Measurements from ENCODE around the gene BEST2.
"Not testable (repeated sequence)": the region's sequence is repeated elsewhere in the genome, so short reads cannot be mapped to it uniquely, and the experiment has no call there.

BEST2 gene
- total RNA-seq: 0 reads per million in 2 donors

DNA sequence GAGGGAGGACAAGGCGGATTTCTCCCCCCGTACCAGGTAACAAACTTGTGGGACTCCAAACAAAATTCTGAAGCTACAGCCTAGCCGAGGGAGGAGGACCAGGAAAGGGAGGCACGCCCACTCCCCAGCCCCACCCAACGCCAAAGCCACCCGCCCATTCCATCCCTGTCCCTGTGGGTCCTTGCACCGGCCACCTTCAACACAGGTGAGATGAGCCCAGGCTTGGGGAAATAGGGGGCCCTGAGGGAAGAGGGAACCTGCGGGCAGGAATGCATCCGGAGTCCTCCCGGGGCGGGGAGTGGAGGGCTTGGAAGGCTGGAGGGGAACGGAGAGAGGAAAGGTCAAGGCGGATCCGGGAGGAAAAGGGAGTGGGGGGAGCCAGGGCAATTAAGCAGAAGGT lies at the start of gene BEST2:
TSS of gene BEST2 (plus strand) at position 157 of the 400 bp plus-strand sequence. CDS start 802 bp downstream, outside the sequence.
- no peak for DNase-seq

DNA sequence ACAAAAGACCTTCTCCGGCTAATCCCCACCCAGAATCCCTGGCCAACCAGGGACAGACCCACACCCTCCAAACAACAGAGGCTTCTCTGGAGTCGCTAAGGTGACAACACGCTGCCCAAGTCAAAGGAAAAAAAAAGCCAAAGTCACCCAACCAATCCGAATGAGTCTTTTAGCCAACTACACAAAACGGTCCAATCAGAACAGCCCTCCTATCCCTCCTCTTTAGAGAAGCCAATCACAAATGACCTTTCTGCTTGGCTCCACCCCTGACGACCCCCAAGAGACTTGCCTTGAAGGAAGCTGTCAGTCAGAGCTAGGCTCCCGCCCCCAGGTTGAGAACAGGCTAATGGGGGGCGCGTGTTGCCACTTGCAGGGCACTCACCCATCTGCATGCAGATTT lies 48.5 kb upstream of the BEST2 start:
- DNase-seq: no peak

DNA sequence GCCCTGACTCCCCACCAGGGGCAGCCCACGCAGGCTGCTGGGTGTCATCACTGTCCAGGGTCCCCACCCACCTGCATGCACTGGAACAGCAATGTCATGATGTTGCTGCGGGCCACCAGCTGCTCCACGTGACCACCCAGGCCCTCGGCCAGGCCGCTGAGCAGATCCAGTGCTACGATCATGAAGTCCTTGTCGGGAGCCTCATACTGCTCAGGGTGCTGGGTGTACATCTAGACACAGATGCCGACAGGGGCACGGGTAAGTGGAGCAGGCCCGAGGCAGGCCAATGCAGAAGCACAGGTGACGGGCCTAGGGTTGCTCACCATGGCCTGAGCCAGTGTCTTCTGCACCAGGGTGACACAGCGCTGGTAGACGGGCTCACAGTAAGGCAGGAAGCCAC lies 46.4 kb upstream of the BEST2 start:
- no peak for DNase-seq

DNA sequence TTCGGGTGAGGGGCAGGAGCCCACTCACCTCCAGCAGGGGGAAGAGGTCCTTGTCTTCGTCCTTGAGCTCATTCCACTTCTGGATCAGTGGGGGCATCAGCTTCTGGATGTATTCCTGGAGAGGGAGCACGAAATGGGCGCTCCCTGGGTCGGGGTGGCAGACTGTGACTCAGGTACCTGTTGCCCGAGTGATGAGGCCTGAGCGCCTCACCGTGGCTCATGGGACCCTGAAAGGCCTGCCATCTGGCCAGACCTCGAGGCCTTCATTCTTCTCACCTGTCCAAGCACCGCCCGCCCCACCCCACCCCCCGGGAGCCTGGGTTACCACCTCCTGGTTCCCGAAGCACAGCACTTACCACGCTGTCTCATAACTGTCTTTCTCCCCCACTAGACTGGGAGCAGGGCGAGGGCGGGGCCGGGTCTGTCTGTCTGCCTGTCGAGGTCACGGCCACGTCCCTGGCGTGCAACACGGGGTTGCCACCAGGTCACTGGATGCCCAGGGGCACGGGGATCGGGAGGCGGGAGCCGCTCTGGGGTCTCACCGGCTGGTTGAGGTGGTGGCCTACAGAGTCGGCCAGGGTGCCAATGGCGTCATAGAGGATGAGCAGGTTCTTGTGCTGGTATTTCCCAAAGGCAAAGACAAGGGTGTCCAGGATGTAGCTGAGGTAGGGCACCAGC lies 45.8 kb upstream of the BEST2 start:
- no peak for DNase-seq

DNA sequence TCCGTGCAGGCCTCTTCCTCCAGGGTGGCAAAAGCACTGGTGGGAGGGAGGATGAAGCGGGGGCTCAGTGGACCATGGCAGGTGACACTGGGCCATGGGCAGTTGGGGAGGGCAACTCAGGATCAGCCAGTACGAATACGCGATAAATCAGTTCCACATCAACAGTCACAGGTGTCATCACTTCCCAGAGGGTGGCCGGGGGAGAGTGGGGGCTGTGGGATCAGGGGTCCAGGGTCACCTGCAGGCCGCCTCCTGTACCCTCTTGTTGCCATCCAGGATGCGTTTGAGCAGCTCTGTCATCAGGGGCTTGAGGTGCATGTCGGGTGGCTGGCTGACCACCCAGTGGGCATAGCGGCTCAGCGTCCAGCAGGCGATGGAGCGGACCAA lies 45.3 kb upstream of the BEST2 start:
- DNase-seq: no peak

DNA sequence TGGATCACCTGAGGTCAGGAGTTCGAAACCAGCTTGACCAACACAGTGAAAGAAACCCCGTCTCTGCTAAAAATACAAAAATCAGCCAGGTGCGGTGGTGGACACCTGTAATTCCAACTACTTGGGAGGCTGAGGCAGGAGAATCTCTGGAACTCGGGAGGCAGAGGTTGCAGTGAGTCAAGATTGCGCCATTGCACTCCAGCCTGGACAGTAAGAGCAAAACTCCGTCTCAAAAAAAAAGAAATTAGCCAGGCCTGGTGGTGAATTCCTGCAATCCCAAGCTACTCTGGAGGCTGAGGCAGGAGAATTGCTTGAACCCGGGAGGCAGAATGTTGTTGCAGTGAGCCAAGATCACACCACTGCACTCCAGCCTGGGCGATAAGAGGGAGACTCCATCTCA lies 43.0 kb upstream of the BEST2 start:
- no peak for DNase-seq

DNA sequence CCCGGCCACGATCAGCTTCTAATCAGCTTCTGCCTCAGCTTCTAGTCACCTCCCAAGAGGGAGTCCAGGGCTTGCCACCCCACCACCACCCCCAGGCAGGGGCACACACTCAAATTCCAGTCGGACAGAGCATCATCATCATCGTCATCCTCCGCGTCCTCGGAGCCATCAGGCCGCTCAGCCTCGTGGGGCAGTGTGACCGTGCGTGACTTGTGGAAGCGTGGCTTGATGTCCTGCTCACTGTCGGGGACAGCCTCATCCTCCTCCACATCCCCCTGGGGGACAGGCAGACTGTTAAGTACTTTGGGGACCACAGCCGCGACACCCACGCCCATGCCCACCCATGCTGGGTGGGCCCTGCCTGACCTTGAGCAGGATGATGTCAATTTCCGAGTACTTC lies 40.4 kb upstream of the BEST2 start:
- no peak for DNase-seq

DNA sequence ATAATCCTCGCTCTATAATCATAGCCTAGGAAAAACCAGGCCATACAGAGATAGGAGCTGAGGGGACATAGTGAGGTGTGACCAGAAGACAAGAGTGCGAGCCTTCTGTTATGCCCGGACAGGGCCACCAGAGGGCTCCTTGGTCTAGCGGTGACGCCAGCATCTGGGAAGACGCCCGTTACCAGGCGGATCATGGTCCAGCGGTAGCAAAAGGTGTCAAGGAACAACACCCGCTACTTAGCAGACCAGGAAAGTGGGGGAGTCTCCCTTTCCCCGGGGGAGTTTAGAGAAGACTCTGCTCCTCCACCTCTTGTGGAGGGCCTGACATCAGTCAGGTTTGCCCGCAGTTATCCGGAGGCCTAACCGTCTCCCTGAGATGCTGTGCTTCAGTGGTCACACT lies 39.5 kb upstream of the BEST2 start:
- DNase-seq: not testable (repeated sequence)

DNA sequence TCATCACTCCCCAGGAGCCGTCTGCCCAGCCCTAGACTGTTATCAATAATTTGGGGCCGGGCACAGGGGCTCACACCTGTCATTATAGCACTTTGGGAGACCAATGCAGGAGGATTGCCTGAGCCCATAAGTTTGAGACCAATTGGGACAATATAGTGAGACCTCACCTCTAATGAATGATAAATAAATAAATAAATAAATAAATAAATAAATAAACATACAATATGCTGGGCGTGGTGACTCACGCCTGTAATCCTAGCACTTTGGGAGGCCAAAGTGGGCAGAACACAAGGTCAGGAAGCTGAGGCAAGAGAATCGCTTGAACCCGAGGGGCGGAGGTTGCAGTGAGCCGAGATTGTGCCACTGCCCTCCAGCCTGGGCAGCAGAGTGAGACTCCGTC lies 38.3 kb upstream of the BEST2 start:
- DNase-seq: not testable (repeated sequence)

DNA sequence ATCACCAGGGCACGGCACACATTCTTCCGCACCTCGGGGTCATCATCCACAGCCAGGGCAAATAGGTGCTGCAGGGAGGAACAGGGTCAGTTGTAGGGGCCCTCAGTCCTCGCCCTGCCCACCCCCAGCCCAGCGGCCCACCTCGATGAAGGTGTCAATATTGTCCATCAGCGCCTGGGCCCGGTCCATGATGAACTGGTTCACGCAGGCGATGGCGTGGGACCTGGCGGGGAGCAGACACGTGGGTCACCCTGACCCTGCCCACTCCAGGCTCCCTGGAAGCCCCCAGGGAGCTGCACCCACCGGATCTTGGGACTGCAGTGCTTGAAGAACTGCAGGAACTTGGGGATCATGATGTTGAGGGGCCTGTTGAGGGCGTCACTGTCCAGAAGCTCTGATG lies 36.5 kb upstream of the BEST2 start:
- DNase-seq: no peak

DNA sequence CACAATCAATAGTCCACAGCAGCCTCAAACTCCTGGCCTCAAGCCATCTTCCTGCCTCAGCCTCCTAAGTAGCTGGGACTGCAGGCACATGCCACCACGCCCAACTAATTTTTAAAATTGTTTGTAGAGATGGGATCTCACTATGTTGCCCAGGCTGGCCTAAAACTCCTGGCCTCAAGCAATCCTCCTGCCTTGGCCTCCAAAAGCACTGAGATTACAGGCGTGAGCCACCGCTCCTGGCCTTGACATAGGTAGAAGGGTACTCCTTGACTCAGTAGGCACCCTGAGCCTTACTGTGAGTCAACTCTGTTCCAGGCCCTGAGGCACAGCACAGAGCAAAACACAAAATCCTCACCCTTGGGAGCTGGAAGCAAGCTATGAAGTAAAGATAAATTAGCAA lies 35.7 kb upstream of the BEST2 start:
- no peak for DNase-seq

DNA sequence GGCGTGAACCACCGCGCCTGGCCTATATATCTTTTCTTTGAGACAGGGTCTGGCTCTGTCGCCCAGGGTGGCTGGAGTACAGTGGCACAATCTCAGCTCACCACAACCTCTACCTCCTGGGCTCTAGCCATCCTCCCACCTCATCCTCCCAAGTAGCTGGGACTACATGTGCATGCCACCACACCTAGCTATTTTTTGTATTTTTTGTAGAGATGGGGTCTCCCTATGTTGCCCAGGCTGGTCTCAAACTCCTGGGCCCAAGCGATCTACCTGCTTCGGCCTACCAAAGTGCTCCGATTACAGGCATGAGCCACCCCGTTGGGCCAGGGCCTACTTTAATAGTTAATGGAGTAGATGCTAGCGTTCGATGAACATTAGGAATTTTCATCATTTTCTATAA lies 31.3 kb upstream of the BEST2 start:
- DNase-seq: no peak

DNA sequence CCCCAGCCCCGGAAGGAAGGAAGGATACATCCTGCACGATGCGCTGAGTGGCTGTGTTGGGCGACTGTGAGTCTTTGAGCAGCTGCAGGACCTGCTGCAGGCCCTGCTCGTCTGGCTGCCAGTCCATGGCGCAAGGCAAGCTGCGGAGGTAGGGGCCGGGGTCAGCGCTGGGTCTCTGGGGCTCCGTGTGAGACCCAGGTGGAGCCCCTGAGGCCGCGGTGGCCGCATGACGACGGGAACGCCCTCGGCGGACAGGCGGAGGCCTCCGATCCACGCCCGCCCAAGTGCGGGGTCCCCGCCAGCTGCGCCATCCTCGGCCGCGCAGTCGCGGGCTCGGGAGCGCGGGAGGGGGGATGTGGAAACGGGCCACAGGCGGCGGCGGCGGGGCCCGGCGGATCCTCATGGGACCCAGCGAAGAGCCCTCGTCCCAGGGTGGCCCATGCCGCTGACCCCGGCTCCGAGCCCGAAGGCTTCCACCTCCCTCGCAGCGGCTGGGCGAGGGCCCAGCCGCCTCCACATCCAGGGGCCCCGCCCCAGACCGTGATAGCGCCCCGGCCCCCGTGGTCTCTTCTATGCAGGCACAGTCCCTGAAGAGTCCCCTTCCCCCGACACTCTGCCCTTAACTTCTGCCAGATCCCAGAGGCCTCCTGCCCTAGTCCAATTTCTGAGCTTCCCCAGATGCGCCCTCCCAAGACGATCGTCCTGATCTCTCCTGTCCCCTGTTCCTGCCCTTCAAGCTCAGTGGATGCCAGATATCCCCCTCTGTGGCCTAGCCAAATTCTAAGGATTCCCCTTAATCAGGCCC lies 30.5 kb upstream of the BEST2 start:
- DNase-seq: no peak

DNA sequence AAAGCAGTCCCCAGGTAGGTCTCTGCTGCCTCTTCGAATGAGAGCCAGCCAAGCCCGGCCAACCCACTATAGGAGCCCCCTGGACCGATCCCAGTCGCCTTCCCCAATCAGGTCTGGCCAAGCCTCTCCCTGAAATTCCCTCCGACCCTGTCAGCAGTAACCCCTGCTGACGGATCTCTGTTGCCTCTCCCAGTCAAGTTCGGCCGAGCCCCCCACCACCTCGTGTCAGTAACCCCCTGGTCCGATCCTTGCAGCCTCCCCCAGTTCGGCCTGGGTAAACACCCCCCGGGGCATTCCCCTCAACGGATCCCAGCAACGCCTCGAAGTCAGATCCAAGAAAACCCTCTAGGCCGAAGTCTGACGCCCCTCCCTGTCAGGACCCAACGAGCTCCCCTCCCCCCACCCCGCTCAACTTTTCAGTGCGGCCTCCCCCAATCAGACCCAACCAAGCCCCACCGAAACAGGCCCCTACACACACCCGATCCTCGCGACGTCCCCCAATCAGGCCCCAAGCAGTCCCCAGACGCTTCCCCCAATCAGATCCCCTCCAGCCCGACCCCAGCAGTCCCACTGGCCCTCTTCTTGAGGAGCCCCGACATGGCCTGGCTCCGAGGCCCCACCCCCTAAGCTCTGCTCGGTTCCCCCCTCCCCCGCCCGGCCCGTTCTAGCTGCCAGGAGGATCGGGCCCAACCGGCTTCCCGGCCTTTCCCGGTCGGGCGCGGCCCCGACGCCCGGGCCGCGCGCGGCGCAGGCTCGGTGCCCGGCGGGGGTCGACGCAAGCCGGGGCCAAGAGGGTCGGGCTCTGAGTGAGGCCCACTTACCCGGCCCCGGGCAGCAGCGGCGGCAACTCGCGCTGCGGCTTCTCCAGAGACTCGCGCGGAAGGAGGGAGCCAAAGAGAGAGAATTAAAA lies 29.7 kb upstream of the BEST2 start:
- no peak for DNase-seq

DNA sequence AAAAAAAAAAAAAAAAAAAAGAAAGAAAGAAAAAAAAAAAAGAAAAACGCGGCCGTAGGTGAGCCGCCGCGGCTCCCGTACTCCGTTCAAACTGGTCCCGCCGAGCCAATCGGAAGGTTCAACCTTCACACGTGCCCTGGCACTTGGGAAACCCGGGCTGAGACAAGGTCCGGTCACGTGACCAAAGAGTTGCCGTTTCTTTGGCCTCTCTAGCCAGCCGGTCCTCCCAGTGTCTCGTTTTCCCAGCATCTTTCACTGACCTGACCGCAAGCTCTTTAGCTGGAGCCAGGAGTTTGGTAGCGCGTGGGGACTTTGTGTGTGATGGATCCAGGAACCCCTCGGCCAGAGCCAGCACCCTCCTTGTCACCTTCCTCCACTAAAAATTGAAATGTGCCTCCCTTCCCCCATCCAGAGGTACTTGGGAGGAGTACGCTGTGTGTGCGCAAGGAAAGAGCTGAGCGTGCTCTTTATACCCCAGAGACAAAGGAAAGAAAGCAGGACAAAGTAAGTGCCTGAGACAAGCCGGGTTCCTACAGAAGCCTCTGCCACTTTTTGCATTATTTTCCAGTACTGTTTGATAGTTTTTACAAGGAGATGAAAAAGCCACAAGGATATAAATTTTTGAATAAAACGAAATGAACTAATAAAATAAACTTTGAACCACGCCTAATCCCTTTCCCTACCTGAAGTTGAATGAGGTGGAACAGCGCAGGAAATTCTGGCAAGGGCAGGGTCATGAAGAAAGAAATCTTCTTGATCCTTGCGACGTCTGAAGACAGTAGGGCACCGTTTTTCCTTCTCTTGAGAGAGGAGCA lies 28.8 kb upstream of the BEST2 start:
- DNase-seq: peak; percentile 60

DNA sequence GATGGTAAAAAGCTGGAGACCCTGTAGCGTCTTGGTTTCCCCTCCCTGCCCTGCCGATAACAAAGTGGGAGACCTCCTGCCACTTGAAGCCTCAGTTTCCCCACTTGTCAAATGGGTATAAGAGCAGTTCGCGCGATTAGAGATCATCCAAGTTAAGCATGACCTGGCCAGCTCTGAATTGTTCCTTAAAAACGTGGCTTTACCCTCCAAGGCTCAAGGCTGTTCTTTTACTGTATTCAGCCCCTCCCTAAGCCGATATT lies 28.3 kb upstream of the BEST2 start:
- no peak for DNase-seq

DNA sequence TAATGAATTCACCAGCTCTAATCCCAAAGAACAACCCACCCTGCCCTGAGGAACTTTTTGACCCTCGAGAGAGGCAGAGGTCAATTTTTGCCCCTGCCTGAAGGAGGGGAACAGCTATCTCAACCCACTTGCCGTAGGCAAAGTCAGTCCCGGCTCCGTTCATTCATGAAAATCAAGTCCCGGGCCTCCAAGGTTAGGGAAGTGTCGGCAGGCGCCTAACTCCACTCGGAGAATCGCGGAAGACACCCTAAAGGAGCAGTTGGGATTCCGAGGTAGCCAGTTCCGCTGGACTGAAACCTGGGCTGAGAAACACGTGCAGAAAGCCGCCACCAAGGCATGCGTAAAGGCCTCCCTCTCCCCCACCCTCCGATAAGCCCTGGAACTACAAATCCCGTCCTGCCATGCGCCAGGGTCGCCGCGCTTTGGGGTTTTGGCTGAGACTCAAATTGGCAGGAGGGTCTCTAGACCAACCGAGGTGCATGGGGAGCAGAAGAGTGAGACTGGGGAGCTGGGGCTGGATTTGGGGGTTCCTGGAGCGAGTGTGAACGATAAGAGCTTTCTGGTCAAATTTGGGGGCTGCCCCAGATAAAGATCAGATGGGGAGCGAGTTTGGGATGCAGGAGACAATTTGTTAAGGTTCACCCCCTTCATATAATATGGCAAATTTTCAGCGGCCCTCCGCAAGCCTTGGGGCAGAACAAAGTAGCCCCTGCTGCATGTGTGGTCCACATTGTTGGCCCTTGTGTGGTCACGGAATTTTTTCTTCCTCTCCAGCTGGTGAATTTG lies 27.8 kb upstream of the BEST2 start, which contains the start of gene TNPO2:
TSS of gene TNPO2 (minus strand) at position 292 of the 786 bp plus-strand sequence. CDS start 2,955 bp downstream, outside the sequence.
- no peak for DNase-seq

DNA sequence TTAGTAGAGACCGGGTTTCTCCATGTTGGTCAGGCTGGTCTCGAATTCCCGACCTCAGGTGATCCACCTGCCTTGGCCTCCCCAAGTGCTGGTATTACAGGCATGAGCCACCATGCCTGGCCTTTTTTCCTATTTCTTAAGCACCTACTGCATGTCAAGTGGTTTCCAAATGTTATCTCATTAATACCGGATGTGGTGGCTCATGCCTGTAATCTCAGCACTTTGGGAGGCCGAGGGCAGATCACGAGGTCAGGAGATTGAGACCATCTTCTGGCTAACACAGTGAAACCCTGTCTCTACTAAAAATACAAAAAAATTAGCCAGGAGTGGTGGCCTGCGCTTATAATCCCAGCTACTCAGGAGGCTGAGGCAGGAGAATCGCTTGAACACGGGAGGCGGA lies 26.0 kb upstream of the BEST2 start:
- not testable (repeated sequence) for DNase-seq

DNA sequence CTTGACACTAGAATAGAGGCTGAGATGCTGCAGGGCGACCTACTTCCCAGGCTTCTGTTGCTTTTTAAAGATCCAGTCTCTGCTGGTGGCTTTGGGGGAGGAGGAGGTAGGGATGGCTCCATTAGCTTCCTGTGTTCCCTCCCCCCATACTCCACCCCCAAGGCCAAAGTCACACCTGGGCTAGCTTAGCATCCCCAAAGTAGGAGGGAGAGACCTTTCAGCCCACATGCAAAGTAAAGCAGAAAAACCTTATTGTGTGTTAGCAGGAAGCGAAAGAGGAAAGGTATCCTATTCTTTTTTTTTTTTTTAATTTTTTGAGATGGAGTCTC lies 24.6 kb upstream of the BEST2 start:
- no peak for DNase-seq

DNA sequence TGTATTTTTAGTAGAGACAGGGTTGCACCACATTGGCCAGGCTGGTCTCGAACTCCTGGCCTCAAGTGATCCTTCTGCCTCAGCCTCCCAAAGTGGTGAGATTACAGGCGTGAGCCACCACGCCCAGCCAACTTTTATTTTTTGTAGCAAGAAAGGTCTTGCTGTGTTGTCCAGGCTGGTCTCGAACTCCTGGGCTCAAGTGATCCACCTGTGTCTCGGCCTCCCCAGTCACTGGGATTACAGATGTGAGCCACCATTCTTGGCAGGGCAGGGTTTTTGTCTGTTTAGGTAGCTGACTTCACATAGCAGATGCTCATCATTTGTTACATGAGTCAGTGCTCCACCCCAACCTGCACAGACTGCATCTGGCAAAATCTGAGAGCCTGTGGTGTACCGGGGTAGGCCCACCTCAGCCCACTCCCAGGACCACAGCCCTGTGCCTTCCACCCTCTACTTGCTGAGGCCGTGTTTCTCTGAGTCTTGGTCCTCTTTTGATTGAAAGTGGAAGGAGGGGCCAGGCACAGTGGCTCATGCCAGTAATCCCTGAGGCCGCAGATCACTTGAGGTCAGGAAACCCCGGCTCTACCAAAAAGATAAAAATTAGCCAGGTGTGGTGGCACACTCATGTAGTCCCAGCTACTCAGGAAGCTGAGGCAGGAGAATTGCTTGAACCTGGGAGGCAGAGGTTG lies 23.7 kb upstream of the BEST2 start:
- no peak for DNase-seq

DNA sequence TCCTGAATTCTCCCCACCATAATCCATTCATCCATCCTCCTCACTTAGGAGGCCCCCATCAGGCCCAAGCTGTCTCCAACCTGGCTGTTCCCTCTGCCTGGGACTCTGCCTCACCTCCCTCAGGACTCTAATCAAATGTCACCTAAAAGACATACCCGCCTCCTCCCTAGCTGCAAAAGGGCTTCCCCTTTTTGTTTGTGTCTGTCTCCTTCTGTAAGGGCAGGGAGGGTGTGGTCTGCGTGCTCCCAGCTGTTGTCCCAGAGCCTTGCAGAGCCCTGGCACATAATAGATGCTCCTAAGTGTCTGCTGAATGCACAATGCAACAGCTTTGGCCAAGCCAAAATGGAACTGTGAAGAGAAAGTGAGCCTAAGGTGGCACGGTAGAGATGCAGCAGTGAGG lies 21.5 kb upstream of the BEST2 start:
- no peak for DNase-seq
